Measurements from ENCODE around the gene GPR161.
"Not testable (repeated sequence)": the region's sequence is repeated elsewhere in the genome, so short reads cannot be mapped to it uniquely, and the experiment has no call there.

GPR161 gene

GRCh38 chr1:168086438-168086837, 50.3 kb downstream of the GPR161 start:
- no peak for DNase-seq (ENCODE audit: low read depth in 2 of 2)

GRCh38 chr1:168085401-168085872, 51.3 kb downstream of the GPR161 start:
- DNase-seq (ENCODE audit: low read depth in 2 of 2), result no peak

- peak; percentile 24 to 35 for DNase-seq (ENCODE audit: low read depth in 2 of 2)
These were observed 52.1 kb downstream of the GPR161 start for GRCh38 chr1:168084396-168085231.

- no peak for DNase-seq (ENCODE audit: low read depth in 2 of 2)
These were observed 53.0 kb downstream of the GPR161 start for GRCh38 chr1:168083456-168084325.

GRCh38 chr1:168082008-168082876, 54.5 kb downstream of the GPR161 start:
- DNase-seq (ENCODE audit: low read depth in 2 of 2), result peak; percentile 44 to 49

GRCh38 chr1:168081373-168082007, 55.2 kb downstream of the GPR161 start:
- DNase-seq (ENCODE audit: low read depth in 2 of 2), result no peak

GRCh38 chr1:168079761-168080160, 57.0 kb downstream of the GPR161 start:
- DNase-seq (ENCODE audit: low read depth in 2 of 2), result no peak

- DNase-seq (ENCODE audit: low read depth in 2 of 2), result no peak
These were observed 67.3 kb downstream of the GPR161 start for GRCh38 chr1:168069384-168069783.

GRCh38 chr1:168065506-168065905, 71.2 kb downstream of the GPR161 start:
- no peak for DNase-seq (ENCODE audit: low read depth in 2 of 2)

- DNase-seq (ENCODE audit: low read depth in 2 of 2), result no peak
These were observed 72.5 kb downstream of the GPR161 start for GRCh38 chr1:168064216-168064615.

- DNase-seq (ENCODE audit: low read depth in 2 of 2), result no peak
These were observed 78.8 kb downstream of the GPR161 start for GRCh38 chr1:168057921-168058320.

- no peak for DNase-seq (ENCODE audit: low read depth in 2 of 2)
These were observed 79.4 kb downstream of the GPR161 start for GRCh38 chr1:168057355-168057754.

- DNase-seq (ENCODE audit: low read depth in 2 of 2), result not testable (repeated sequence)
These were observed 80.6 kb downstream of the GPR161 start for GRCh38 chr1:168056152-168056551.

- DNase-seq (ENCODE audit: low read depth in 2 of 2), result no peak
These were observed 82.6 kb downstream of the GPR161 start for GRCh38 chr1:168054117-168054516.

GRCh38 chr1:168053681-168054080, 83.0 kb downstream of the GPR161 start:
- no peak for DNase-seq (ENCODE audit: low read depth in 2 of 2)

GRCh38 chr1:168050880-168051279, 85.8 kb downstream of the GPR161 start:
- no peak for DNase-seq (ENCODE audit: low read depth in 2 of 2)

GRCh38 chr1:168050307-168050706, 86.4 kb downstream of the GPR161 start:
- no peak for DNase-seq (ENCODE audit: low read depth in 2 of 2)

GRCh38 chr1:168045311-168045710, 91.4 kb downstream of the GPR161 start:
- DNase-seq (ENCODE audit: low read depth in 2 of 2), result no peak

GRCh38 chr1:168042362-168042761, 94.4 kb downstream of the GPR161 start:
- DNase-seq (ENCODE audit: low read depth in 2 of 2), result no peak

GRCh38 chr1:168035345-168035744, 101.4 kb downstream of the GPR161 start:
- no peak for DNase-seq (ENCODE audit: low read depth in 2 of 2)

GRCh38 chr1:168032029-168032428, 104.7 kb downstream of the GPR161 start:
- DNase-seq (ENCODE audit: low read depth in 2 of 2), result no peak
